COLO668 (cell line): ENCODE data around the gene UMODL1.

Source experiments
- DNase-seq: peaks from one replicate; lab custom pipeline; 2025; ENCODE audit not compliant: unreplicated experiment; lab: John Stamatoyannopoulos, UW

The UMODL1 gene

GRCh38 chr21:42039911-42040351 is 31.2 kb upstream of the UMODL1 start:
- no peak for DNase-seq

- peak; percentile 33 for DNase-seq
Observed at GRCh38 chr21:42040411-42041180, 30.5 kb upstream of the UMODL1 start.

GRCh38 chr21:42041246-42041645 is 29.9 kb upstream of the UMODL1 start:
- DNase-seq = no peak

- DNase-seq = no peak
Observed at GRCh38 chr21:42041711-42042110, 29.4 kb upstream of the UMODL1 start.

- peak; percentile 53 for DNase-seq
Observed at GRCh38 chr21:42042651-42043050, 28.5 kb upstream of the UMODL1 start.

- DNase-seq = no peak
Observed at GRCh38 chr21:42043201-42043895, 27.8 kb upstream of the UMODL1 start.

- no peak for DNase-seq
Observed at GRCh38 chr21:42043961-42044360, 27.2 kb upstream of the UMODL1 start.

- DNase-seq = no peak
Observed at GRCh38 chr21:42044871-42045495, 26.1 kb upstream of the UMODL1 start.

- no peak for DNase-seq
Observed at GRCh38 chr21:42047821-42048613, 23.1 kb upstream of the UMODL1 start.

GRCh38 chr21:42048870-42049577 is 22.1 kb upstream of the UMODL1 start:
- no peak for DNase-seq

GRCh38 chr21:42049578-42050430 is 21.3 kb upstream of the UMODL1 start:
- DNase-seq = no peak

GRCh38 chr21:42051788-42052187 is 19.3 kb upstream of the UMODL1 start:
- DNase-seq = no peak

- no peak for DNase-seq
Observed at GRCh38 chr21:42055425-42055824, 15.7 kb upstream of the UMODL1 start.

GRCh38 chr21:42056468-42056867 is 14.6 kb upstream of the UMODL1 start:
- peak; percentile 60 for DNase-seq

- DNase-seq = peak; percentile 92
Observed at GRCh38 chr21:42056996-42057689, 14.0 kb upstream of the UMODL1 start.

GRCh38 chr21:42057851-42058437 is 13.2 kb upstream of the UMODL1 start:
- peak; percentile 36 for DNase-seq

- no peak for DNase-seq
Observed at GRCh38 chr21:42058631-42059111, 12.4 kb upstream of the UMODL1 start.

GRCh38 chr21:42059141-42059540 is 12.0 kb upstream of the UMODL1 start:
- no peak for DNase-seq
